ENCODE measurements around the gene MS4A6E. TPM values are rescaled to one million over a fixed set of nuclear protein-coding genes. Genes with fewer than 3 reads are reported as not detected.
"Not testable (repeated sequence)": the region's sequence is repeated elsewhere in the genome, so short reads cannot be mapped to it uniquely, and the experiment has no call there.

MS4A6E gene
- total RNA-seq, 1 donor from 2014 or later = not detected

- no peak overlapping the region for H3K27ac Mint-ChIP-seq
- DNase-seq (ENCODE audit: extremely low spot score, unreplicated experiment) = no peak
- no peak overlapping the region for H3K4me3 Mint-ChIP-seq
- TF ChIP-seq, protein P1, sequence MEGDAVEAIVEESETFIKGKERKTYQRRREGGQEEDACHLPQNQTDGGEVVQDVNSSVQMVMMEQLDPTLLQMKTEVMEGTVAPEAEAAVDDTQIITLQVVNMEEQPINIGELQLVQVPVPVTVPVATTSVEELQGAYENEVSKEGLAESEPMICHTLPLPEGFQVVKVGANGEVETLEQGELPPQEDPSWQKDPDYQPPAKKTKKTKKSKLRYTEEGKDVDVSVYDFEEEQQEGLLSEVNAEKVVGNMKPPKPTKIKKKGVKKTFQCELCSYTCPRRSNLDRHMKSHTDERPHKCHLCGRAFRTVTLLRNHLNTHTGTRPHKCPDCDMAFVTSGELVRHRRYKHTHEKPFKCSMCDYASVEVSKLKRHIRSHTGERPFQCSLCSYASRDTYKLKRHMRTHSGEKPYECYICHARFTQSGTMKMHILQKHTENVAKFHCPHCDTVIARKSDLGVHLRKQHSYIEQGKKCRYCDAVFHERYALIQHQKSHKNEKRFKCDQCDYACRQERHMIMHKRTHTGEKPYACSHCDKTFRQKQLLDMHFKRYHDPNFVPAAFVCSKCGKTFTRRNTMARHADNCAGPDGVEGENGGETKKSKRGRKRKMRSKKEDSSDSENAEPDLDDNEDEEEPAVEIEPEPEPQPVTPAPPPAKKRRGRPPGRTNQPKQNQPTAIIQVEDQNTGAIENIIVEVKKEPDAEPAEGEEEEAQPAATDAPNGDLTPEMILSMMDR (conservative IDR thresholded peaks at IDR 0.05) = no peak
- peaks cover 10% of the 10 kb centered on the region for H3K27me3 Mint-ChIP-seq
- no peaks in the 10 kb centered on the region for H3K4me1 Mint-ChIP-seq (ENCODE audit: unreplicated experiment)
- H3K36me3 Mint-ChIP-seq = no peaks in the 10 kb centered on the region
- no peaks in the 10 kb centered on the region for H3K9me3 Mint-ChIP-seq
Measured at GRCh38 chr11:60360621-60361020, 33.6 kb downstream of the MS4A6E start.

- DNase-seq (ENCODE audit: extremely low spot score, unreplicated experiment) = no peak
- Mint-ChIP-seq H3K4me3 (no peak overlapping the region), H3K36me3 (no peaks in the 10 kb centered on the region), H3K4me1 (ENCODE audit: unreplicated experiment) (no peaks in the 10 kb centered on the region), H3K27me3 (peaks cover 10% of the 10 kb centered on the region), H3K27ac (no peak overlapping the region), H3K9me3 (no peaks in the 10 kb centered on the region)
- TF ChIP-seq, protein P1 (conservative IDR thresholded peaks at IDR 0.05) = no peak
Measured at GRCh38 chr11:60362241-60362640, 35.2 kb downstream of the MS4A6E start.

DNA sequence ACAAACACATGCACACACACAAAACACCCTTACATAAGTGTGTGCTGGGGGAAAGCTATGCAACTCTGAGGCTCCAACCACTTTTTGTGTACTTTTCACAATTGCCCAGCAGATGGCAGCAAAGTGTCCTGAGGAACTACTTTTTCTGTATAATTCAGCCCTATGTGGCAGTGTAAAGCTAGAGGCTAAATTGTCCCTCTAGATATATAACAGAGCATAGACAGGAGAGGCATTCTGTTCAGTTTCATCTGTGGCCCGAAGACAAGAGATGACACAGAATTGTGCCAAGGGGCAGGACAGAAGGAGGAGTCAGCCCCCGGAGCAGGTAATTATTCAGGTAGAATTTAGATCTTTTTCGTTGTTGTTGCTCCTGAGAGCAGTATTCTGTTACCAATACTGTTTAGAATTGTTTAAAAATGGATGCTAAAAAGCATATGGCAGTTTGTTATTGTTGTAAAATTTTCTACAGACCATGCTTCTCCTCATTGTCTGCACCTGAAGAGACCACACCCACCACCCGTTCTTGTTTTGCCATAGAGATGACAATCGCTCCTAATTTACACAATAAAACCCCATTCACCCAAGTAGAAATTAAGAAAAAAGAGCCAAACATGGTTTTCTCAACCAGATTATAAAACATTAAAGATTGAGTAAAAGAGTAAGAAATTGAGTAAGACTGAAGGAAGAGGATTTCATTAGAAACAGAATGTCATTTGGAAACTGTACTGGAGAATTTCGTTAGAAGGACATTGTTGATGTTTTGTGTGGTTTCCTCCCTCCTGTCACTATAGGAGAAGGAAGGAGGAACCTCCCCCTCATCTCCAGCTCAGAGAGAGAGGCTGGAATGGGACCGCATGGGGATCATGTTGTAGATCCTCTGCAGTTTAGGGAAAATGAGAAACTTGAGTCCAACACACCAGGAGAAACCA lies 36.8 kb downstream of the MS4A6E start:
- no peak overlapping the region for H3K27ac Mint-ChIP-seq
- no peak overlapping the region for H3K4me3 Mint-ChIP-seq
- no peak for DNase-seq (ENCODE audit: extremely low spot score, unreplicated experiment)
- no peaks in the 10 kb centered on the region for H3K9me3 Mint-ChIP-seq
- peaks cover 10% of the 10 kb centered on the region for H3K27me3 Mint-ChIP-seq
- H3K36me3 Mint-ChIP-seq = no peaks in the 10 kb centered on the region
- no peaks in the 10 kb centered on the region for H3K4me1 Mint-ChIP-seq (ENCODE audit: unreplicated experiment)
- TF ChIP-seq, protein P1 (conservative IDR thresholded peaks at IDR 0.05) = peak; percentile 85

GRCh38 chr11:60366262-60366904 lies 39.3 kb downstream of the MS4A6E start:
- not testable (repeated sequence) for H3K4me3 Mint-ChIP-seq

GRCh38 chr11:60367009-60367408 lies 40.0 kb downstream of the MS4A6E start:
- peaks cover 10% of the 10 kb centered on the region for H3K27me3 Mint-ChIP-seq
- no peaks in the 10 kb centered on the region for H3K9me3 Mint-ChIP-seq
- H3K4me3 Mint-ChIP-seq = no peak overlapping the region
- no peaks in the 10 kb centered on the region for H3K36me3 Mint-ChIP-seq
- H3K4me1 Mint-ChIP-seq (ENCODE audit: unreplicated experiment) = no peaks in the 10 kb centered on the region
- DNase-seq (ENCODE audit: extremely low spot score, unreplicated experiment) = no peak
- TF ChIP-seq, protein P1 (conservative IDR thresholded peaks at IDR 0.05) = no peak
- no peak overlapping the region for H3K27ac Mint-ChIP-seq

More at GRCh38 chr11:60366262-60366904, 39.3 kb downstream of the MS4A6E start:
- not testable (repeated sequence) for H3K36me3 Mint-ChIP-seq; H3K9me3 Mint-ChIP-seq; H3K27ac Mint-ChIP-seq; DNase-seq (ENCODE audit: extremely low spot score, unreplicated experiment); H3K4me1 Mint-ChIP-seq (ENCODE audit: unreplicated experiment)
- peaks cover 10% of the 10 kb centered on the region for H3K27me3 Mint-ChIP-seq

GRCh38 chr11:60367896-60368295 lies 40.8 kb downstream of the MS4A6E start:
- peaks cover 10% of the 10 kb centered on the region for H3K27me3 Mint-ChIP-seq
- no peak overlapping the region for H3K4me3 Mint-ChIP-seq
- no peaks in the 10 kb centered on the region for H3K4me1 Mint-ChIP-seq (ENCODE audit: unreplicated experiment)
- H3K9me3 Mint-ChIP-seq = no peaks in the 10 kb centered on the region
- no peak overlapping the region for H3K27ac Mint-ChIP-seq
- no peak for DNase-seq (ENCODE audit: extremely low spot score, unreplicated experiment)
- TF ChIP-seq, protein P1 (conservative IDR thresholded peaks at IDR 0.05) = no peak
- H3K36me3 Mint-ChIP-seq = no peaks in the 10 kb centered on the region
